Measurements from ENCODE around the gene IRF6.
"Not testable (repeated sequence)": the region's sequence is repeated elsewhere in the genome, so short reads cannot be mapped to it uniquely, and the experiment has no call there.

The IRF6 gene

DNA sequence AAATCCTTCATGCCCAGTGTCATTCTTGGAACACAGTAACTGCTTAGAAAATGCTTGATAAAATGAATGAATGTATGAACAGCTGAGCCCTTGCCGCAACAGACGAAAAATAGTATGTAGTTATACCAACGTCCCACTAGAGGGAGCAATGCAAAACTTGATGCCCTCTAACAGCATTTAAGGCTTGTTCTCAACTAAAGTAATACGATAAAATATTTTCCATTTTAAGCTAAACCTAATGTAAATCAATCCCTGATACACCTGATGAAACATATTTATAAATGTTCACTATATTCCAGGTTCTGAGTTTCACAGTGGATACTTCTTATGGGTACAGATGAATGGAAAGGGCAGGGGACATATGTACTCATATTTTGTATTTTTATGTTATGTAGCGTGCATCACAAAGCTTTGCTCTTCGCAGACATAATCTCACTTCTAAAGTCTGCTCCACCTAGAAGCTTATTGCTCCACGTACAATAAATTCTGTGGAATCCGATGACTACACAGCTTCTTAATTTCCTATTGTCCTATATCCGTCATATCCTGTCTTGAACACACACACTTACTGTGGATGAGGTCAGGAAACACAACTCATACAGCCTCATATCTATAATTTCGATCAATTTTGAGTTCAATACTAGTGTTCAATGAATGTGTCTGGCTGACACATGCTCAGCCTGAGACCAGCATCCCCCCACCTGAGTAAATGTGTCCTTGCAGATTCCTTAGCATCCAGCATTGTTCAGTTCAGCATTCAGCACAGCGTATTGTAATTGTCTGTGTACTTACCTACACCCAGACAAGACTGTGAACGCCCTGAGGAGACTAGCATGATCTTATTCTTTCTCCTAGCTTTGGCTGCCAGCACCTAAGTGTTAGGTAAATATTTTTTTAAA is 17.4 kb upstream of the IRF6 start:
- peak; percentile 40 to 58 for DNase-seq

DNA sequence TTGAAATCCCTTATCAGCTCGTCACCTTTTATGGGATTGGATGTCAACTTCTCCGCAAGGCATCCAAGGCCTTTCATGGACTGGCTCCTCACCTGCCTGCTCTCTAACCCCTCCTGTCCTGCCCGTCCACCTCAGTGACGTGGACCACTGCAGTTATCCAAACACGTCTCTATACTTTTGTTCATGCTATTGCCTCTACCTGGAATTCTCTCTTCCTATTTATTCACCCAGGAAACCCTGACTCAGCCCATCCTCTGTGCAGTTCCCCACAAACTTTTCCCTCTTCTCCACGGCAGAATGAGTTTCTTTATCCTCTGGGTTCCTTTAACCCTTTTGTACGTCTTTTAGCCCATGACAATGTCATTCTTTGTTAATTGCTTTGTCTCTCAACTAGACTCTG is 16.8 kb upstream of the IRF6 start:
- no peak for DNase-seq

DNA sequence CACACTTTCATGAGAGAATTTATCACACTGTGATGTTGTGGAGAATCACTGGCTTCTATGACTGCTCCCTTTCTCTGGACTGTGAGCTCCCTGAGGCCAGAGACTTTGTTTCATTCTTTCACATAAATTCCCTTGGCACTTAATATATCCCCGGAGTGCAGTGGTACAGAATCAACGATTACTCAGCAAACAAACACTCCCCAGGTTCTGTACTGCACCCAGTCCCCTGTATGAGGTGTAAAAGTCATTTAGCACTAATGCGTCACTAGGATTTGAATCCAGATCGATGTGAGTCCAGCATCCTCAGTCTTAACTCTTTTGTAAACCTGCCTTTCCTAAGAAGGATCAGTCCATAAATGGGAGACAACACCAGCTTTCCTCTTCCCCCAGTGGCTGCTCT is 15.0 kb upstream of the IRF6 start:
- no peak for DNase-seq

DNA sequence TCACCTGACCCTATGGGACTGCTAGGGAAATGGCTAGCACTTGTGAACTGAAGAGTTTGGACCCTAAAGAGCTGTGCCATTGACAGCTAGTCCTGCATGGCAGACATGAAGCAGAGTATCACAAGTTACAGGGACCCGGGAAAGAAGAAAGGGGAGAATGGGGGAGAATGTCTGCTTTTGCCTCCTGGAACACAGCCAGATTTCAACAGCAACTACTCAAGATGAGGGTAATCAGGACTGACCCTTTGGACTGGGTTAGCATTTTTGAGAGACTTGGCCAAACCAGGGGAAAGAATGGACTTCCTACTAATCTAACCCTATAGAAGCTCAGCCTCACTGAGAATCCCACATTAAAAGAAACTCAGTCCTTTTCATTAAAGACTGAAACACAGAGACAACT is 13.1 kb upstream of the IRF6 start:
- DNase-seq: no peak

DNA sequence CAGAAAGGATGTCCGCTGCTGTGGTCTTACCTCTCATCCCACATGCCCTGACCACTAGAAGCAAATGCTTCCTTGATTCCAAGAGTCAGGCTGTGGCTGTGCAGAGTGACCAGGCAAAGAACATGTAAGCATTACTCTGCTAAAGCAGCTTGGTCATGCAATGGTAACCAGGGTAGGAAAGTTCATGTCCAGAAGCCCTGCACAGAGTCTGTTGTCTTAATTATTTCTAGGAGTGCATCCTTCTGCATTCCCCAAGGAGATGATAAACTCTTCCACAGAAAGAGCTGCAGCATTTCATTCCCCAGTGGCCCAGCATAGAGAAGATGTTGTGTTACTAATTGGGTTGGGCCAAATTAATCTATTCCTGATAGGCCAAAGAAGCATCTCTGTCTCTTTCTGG is 11.7 kb upstream of the IRF6 start:
- no peak for DNase-seq

DNA sequence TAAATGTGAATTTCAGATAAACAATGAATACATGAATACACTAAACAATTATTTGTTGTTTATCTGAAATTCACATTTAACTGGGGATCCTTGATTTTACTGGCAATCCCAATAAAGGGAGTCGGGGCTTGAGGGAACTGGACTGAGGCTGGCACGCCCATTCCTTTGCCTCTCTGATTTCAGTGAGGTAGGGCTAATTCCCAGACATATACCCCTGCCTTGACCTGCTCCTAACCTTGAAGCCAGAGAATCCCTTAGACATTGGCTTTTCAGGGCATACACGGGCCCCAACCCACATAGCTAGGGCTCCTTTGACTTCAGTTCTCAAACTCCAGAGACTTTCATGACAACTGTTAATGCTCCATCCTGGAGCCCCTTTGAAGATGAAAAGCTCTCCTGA is 11.0 kb upstream of the IRF6 start:
- DNase-seq: no peak

DNA sequence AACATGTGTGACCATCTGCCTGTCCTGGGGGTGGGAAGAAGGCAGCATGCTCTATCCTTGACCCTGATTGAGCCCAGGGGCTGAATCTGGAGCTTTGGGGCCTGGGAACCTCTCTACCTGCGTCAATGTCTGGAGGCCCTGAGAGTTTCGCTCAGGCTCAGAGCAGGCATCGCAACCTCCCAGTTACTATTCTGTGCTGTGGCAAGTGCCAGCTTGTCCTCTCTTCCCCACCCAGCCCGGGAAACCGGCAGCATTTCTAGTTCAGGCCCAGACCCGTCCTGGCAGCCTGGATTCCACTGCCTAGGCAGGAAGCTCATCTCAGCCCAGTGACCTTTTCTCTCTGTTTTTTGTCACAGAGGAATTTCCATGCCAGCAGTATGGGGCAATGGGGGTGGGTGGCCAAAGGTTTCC is 10.0 kb upstream of the IRF6 start:
- DNase-seq: no peak

DNA sequence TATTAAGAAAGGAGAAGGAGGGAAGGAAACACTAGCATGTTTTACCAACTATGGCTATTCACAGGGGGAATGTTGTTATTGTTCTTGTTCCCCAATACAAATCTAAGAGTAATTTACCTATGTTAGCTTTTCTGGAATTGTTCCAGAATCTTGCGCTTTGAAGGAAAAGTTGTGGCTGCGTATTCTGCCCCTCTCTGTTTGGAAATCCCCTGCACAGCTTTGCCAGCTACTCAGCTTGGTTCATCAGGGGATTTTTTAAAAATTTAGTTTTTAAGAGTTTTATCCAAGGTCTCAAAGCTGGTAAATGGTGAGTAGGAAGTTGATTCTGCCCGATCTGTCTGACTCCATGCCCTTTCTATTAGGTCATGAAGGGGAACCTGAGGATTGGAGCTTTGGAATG is 9.5 kb upstream of the IRF6 start:
- DNase-seq: no peak

DNA sequence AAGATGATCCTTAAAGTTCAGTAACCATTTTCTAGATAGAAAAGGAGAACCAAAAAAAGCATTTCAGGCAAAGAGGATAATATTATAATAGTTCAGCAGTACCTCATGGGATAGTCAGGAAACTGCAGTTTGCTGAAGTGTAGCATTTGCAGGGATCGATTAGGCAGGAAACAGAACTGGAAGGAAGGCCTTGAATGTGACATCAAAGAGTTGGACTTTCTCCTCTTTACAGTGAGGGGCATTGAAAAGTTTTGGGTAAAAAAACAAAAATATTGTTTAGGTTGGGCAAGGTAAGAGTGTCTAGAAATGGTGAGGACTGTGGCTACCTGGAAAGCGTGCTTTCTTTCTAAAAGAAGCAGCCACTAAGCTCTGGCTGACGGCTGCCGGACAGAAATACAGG is 8.0 kb upstream of the IRF6 start:
- no peak for DNase-seq

DNA sequence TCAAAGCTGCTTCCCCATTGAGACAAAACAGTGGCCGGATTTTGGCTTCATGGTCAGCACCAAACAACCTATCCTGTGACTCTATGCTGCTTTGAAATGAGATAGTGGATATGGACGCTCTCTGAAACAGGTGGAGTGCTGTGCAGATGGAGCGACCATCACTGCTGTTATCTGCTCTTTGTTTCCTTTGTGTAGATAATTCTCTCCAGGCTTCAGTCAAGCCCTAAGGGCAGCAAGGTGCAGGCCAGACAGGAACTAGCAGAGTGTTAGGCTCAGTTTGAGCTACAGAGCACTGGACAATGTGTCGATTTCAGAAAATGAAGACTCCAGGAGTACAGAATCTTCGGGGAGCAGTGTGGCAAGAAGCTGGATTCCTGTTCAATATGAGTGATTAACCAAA is 4.8 kb upstream of the IRF6 start:
- no peak for DNase-seq

DNA sequence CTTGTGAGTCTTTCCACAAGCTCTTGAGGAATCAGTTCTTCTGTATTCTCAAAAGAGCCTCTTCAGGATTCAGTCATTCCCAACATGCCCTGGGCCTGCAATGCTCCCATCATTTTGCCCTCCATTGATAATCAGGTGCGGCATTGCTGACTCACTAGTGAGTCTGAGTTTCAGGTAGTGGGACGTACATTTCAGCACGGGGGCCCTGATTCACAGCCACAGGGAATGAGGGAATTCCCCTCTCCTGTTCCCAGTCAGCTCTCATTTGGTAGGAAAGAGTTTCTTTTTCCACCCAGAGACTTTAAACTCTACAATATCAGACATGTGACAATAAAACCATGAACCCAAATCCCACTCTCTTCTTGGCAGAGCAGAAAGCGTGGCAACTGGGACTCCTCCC is 3.7 kb upstream of the IRF6 start:
- no peak for DNase-seq

DNA sequence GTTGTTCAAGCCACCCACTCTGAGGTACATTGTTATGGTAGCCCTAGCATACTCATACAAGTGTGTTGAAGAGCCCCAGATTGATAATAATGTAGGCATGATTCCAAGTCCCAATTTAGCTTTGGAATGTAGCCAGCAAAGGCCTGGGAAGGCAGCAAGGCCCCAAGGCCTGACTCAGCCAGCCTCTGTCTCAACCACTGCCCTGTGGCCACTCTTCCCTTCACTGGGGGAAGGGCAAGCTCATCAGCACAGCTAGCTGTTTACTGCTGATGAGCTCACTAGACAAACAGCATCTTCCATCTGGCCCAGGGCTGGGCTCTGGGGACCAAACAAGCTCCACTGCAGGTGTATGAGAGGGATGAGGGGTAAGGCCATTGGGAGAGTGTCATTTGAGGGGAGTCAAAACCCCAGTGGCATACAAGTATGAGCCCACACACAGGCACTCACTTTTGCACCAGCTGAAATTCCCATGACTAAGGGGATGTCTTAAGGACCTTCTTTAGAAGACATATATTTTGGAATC is 2.2 kb upstream of the IRF6 start:
- DNase-seq: peak; percentile 56 to 75

DNA sequence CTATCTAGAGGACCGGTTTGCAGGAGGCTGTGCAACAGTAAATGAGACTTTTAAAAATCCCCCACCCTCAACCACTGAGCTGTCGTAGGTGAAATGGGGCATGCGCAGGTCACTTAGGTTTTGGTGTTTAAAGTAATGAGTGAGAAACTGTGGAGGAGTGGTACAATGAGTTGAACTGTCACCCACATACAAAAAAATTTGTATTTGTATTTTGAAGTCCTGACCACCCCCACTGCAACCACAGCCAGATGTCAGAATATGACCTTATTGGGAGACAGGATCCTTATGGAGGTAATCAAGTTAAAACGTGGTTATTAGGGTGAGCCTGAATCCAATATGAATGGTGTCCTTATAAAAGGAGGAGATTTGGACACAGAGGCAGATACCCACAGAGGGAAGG is 1.6 kb upstream of the IRF6 start:
- no peak for DNase-seq

DNA sequence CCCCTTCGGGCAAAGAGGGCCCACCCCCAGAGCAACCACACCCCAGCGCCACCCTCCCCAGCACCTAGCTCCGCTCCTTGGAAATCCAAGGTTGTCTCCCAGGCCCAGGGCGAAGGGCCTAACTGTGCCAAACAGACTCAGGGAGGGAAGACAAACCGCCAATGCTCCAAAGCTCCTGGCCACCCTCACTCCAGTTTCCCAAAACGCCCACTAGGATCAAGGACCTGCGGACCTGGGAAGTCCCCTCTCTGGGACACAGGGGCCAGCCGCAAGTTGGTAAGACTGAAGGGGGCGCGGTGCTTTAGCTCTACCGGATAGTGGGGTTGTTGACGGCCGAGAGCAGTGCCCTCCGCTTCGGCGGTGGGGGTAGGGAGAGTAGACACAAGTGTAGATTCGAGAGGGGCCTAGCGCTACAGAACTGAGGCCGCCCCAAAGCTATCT is 581 bp downstream of the IRF6 start:
- DNase-seq: no peak

DNA sequence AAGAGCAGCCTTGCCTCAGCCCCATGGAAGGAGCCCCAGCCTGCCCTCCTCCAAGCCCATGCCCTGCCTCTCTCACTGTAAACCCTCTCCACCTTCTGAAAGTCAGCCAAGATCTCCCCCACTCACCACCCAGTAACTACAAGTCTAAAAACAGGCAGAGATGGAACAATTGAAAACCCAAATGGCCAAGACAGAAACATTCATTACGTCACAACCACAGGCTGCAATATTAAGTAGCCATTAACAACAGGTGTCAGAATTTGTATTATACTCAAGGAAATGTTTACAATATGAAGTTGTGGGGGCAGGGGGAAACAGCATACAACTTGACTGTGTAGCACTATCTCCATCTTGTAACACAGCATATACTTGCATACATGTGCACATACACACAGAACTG is 2.4 kb downstream of the IRF6 start:
- no peak for DNase-seq

DNA sequence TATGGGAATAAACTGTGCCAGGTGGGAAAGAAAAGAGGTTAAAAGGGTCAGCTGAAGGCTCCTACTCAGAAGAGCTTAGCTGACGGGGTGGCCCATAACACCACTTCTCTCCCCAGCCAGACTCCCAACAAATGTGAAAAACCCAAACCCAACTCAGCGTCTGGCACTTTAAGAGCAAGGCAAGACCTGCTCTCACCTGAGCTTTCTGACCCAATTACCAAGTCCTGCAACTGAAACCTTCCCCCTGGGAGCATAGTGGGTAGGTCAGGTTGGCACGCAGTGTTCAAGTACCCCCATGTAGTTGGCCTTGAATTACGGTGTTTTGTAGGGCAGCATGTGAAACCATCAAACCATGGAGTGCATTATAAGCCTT is 3.2 kb downstream of the IRF6 start:
- no peak for DNase-seq

DNA sequence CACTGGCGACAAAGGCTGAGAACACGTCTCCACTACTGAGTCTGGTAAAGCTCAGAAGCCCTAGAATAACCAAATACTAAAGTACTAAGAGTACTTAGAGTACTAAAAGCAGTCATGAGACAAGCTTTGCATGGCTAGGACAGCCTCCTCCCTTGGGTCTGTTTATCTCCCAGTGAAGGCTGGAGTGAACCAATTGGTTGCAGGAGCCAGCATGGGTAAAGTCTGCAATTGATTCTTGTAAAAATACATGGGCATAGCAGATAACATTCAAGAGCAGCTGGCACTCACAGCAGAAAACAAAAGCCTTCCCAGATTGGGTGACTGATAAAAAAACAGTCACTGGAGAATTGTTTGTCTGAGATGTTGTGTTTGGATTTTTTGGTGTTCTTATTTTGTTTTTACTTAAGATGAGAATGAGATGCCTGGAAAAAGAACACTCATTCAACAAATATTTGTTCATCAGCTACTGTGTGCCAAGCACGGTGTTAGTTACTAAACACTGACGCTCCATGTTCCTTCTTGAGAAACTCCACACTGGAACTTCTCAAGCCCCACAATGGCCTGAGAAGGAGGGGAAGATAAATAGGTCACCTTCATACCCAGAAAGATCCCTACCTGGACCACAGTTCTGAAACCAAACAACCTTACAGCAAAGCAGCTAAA is 3.7 kb downstream of the IRF6 start:
- DNase-seq: no peak

DNA sequence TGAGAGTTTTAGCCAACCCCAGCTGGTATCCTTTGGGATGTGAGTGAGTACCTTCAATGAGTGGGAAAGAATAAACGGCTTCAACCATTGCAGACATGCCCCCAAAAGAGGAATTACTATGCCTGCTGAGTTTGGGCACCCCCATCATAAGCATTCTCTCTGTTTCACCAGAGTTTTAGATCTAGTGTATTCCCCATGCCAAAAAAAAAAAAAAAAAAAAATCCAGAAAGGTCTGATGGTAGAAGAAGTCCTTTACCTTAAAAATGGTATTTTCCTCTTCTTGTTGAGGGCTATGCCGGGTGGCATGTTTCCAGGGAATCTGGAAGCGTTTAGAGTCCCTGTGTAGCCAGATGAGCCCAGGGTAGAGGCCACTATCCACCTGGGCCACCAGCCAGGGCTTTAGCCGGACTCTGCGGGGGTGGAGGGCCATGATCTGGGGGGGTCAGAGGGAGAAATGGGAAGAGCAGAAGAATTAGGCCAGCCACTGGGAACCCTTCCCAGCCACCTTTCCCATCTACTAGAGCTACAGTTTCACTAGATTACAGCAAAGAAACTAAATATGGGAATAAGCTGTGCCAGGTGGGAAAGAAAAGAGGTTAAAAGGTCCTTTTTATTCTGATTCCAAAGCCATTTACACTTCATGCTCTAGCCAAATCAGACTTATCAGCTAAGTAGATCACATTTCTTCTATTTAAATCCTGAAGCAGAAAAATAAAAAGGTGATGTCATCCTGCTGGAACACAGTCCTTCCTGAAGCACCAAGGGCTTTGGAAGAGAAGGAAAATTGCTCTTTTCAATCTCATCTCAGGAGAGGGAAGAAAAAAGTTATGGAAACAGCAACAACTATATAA is 4.7 kb downstream of the IRF6 start:
- no peak for DNase-seq

DNA sequence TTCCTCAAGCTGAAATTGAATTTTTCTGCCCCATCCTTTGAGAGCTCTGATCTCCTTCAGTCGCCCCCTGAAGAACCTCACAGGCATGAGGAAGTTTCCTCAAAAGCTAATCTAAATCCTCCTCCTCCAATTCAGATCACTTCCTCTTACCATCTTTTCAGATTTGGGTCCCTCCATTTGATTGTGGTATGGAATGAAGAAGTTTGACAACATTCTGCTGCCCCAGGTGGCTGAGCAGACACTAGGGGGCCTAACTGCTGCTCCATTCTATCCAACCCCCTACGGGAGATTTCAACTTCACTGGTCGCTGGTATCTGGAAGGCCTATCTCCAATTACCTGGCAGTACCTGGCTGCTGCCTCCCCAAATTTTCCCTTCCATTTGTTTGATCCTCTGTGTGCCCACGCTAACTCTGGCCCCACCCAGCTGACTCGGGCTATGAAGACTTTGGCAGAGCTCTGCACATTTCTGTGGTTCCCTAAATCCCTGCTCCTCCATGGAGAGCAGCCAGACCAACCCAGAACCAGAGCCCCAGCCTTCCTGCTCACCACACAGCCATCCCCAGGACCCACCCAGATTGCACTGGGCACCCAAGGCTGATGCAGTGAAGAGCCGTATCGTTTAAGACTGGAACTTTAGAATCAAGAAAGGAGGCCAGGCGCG is 7.8 kb downstream of the IRF6 start:
- peak in 1 of 2 donors; percentile 6 for DNase-seq

DNA sequence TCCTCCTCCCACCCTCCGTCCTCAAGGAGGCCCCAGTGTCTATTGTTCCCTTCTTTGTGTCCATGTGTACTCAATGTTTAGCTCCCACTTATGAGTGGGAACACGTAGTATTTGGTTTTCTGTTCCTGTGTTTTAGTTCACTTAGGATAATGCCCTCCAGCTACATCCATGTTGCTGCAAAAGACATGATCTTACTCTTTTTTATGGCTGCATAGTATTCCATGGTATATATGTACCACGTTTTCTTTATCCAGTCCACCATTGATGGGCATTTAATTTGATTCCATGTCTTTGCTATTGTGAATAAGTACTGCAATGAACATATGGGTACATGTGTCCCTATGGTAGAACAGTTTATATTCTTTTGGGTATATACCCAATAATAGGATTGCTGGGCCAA is 12.2 kb downstream of the IRF6 start:
- DNase-seq: not testable (repeated sequence)

DNA sequence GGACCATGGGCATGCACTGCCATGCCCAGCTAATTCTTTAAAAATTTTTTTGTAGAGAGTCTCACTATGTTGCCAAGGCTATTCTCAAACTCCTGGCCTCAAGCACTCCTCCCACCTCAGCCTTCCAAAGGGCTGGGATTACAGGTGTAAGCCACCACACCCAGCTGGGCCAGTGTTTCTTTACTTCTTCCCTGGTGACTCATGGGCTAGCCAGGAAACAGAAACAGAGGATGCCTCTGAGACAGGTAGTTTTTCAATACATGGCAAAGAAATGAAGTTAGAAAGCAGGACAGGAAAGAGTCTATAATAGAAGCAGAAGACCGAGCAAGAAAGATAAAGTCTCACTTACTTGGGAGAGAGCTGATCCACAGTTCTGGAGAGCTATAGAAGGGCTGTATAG is 14.0 kb downstream of the IRF6 start:
- DNase-seq: no peak
